GM12801 (cell line): ENCODE measurements around the gene CUEDC2.

ENCODE experiments used
- TF ChIP-seq, protein P1 (sequence below): IDR thresholded peaks from one replicate; pipeline ENCODE4 v1.5.1; 2011; ENCODE audit warnings: control low read depth; ENCODE audit not compliant: insufficient read length; ENCODE audit errors: extremely low read depth

The CUEDC2 gene

DNA sequence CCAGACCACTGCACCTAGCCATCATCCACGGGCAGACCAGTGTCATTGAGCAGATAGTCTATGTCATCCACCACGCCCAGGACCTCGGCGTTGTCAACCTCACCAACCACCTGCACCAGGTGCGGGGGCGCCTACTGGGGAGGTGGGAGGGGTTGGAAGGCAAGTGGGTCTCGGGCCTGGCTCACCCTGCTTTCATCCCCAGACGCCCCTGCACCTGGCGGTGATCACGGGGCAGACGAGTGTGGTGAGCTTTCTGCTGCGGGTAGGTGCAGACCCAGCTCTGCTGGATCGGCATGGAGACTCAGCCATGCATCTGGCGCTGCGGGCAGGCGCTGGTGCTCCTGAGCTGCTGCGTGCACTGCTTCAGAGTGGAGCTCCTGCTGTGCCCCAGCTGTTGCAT is 32.3 kb downstream of the CUEDC2 start:
- TF ChIP-seq, protein P1, sequence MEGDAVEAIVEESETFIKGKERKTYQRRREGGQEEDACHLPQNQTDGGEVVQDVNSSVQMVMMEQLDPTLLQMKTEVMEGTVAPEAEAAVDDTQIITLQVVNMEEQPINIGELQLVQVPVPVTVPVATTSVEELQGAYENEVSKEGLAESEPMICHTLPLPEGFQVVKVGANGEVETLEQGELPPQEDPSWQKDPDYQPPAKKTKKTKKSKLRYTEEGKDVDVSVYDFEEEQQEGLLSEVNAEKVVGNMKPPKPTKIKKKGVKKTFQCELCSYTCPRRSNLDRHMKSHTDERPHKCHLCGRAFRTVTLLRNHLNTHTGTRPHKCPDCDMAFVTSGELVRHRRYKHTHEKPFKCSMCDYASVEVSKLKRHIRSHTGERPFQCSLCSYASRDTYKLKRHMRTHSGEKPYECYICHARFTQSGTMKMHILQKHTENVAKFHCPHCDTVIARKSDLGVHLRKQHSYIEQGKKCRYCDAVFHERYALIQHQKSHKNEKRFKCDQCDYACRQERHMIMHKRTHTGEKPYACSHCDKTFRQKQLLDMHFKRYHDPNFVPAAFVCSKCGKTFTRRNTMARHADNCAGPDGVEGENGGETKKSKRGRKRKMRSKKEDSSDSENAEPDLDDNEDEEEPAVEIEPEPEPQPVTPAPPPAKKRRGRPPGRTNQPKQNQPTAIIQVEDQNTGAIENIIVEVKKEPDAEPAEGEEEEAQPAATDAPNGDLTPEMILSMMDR, result no peak

DNA sequence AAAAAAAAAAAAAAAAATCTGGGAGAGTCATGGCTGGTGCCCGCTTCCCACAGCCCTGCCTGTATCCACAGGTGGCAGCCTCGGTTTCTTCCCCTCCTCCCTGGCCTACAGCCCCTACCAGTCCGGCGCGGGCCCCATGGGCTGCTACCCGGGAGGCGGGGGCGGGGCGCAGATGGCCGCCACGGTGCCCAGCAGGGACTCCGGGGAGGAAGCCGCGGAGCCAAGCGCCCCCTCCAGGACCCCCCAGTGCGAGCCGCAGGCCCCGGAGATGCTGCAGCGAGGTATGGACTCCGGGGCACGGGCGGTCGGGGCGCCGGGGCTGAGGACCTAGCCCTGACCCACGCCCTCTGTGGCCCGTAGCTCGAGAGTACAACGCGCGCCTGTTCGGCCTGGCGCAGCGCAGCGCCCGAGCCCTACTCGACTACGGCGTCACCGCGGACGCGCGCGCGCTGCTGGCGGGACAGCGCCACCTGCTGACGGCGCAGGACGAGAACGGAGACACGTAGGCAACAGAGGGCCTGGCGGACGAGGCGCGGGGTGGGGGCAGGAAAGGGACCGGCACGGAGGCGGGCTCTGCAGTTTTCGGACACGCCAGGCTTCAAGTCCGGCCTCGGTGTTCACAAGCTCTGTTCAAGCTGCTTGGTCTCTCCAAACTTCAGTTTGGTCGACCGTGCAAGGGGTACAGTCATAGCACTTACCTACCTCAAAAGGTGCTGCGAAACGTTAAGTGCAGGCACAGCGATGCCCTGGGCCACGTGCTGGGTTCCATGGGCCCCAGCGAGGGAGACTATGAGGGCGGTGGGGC is 33.0 kb downstream of the CUEDC2 start:
- TF ChIP-seq, protein P1, result no peak

DNA sequence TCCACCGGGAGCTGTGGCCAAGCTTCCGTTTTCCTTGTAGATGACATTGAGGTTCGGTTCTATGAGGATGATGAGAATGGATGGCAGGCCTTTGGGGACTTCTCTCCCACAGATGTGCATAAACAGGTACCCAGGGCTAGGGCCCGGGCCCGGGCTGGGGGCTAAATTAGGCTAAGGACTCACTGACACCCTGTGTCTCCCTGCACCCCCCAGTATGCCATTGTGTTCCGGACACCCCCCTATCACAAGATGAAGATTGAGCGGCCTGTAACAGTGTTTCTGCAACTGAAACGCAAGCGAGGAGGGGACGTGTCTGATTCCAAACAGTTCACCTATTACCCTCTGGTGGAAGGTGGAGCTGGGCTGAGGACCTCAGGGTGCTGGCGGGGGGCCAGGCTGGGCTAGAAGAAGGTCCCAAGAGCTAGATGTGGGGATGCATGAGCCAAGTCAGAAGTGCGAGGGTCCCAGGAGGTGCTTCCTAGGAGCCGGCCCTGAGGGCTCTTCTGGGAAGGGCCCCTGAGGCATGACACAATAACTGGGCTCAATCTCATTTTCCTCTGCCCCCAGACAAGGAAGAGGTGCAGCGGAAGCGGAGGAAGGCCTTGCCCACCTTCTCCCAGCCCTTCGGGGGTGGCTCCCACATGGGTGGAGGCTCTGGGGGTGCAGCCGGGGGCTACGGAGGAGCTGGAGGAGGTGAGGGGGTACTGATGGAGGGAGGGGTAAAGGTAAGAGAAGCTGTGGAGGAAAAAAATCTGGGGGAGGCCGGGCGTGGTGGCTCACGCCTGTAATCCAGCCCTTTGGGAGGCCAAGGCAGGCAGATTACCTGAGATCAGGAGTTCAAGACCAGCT is 34.0 kb downstream of the CUEDC2 start:
- TF ChIP-seq, protein P1, result no peak

DNA sequence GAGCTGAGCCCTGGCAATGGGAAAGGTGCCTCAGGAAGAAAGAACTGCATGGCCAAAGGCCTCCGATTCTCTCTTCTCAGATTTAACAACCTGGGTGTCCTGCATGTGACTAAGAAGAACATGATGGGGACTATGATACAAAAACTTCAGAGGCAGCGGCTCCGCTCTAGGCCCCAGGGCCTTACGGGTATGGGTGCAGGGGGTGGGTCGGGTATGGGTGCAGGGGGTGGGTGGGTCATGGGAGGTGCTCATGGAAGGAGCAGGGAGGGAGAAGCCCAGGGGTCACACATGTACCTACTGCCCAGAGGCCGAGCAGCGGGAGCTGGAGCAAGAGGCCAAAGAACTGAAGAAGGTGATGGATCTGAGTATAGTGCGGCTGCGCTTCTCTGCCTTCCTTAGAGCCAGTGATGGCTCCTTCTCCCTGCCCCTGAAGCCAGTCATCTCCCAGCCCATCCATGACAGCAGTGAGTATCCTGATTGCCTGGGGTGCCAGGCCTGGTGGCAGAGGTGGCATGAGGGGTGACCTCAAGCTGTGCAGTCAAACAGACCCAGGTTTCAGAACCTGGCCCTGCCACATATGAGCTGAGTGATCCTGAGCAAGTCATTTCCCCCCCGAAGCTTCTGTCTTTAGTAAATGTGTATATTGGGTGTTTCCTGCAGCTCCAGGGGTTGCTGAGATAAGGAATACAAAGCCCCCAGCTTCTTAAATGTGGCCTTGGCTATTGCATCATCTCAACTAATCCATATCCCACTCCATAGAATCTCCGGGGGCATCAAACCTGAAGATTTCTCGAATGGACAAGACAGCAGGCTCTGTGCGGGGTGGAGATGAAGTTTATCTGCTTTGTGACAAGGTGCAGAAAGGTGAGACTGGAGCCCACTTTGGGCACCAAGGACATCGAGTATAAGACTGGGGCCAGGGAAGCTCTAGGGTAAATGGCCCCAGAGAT is 34.9 kb downstream of the CUEDC2 start:
- TF ChIP-seq, protein P1, result no peak

DNA sequence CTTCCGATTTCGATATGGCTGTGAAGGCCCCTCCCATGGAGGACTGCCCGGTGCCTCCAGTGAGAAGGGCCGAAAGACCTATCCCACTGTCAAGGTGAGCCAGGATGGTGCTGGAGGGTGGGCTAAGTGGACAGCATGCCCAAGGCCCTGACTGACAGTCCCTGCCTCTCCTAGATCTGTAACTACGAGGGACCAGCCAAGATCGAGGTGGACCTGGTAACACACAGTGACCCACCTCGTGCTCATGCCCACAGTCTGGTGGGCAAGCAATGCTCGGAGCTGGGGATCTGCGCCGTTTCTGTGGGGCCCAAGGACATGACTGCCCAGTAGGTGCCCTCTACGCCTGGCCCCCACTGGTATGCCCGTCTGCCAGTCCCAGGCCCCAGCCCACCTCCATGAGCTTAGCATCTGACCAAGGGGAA is 35.6 kb downstream of the CUEDC2 start:
- TF ChIP-seq, protein P1, result no peak

DNA sequence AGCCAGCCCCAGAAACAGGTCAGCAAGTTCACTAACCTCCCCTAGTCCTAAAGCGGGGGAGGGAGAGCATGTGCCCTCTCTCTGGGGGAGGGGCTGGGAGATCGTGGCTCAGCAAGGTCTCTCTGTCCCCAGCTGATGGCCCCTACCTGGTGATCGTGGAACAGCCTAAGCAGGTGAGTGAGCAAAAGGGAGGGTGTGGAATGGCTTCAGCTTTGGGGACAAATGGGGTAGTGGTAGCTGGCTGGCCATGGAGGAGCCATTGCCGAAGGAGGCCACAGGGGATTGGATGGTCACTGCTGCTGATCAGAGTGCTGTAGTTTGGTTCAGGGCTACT is 36.1 kb downstream of the CUEDC2 start:
- TF ChIP-seq, protein P1, result no peak
